HG03469 (cell line): ENCODE measurements around the gene CYP19A1.
"Not testable (repeated sequence)": the region's sequence is repeated elsewhere in the genome, so short reads cannot be mapped to it uniquely, and the experiment has no call there.

Source experiments
- ATAC-seq: cut with Tn5 transposase; IDR thresholded peaks from one replicate; pipeline ENCODE4 v1.9.1; 2021; ENCODE audit warnings: mild to moderate bottlenecking, moderate library complexity, moderate number of reproducible peaks; ENCODE audit not compliant: unreplicated experiment

Gene CYP19A1

DNA sequence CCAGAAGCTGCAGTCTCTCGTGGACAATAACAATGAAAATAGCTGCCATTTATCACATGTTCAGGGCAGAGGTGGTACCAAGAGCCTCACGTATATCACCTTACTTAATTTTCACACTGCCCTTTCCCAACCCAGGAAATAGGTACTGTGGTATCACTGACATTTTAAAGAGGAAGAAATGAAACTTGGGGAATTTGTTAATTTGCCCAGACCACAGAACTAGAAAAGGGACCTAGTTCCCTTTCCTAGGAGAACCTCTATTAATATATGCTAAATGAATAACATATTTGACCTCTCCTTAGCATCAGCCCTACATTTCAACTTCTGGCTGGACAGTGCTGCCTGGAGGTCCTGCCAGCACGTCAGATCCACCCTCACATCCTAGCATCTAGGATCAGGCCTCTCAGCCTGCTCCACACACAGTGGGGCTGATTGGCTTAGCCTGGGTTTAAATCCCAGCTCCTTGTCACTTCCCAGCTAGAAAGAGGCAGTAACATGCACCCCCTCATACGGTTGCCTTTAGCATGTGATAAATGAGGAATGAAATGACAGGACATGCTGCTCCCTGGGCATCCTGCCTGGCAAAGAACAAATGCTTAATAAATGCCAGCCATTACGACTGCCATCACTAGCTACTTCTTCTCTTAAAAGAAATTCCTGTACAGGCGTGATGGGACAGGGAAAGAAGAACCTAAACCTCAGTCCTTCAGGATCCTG lies 148.6 kb downstream of the CYP19A1 start:
- no peak for ATAC-seq

DNA sequence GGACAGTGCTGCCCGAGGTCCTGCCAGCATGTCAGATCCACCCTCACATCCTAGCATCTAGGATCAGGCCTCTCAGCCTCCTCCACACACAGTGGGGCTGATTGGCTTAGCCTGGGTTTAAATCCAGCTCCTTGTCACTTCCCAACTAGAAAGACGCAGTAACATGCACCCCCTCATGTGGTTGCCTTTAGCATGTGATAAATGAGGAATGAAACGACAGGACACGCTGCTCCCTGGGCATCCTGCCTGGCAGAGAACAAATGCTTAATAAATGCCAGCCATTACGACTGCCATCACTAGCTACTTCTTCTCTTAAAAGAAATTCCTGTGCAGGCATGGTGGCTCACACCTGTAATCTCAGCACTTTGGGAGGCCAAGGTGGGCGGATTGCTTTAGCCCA lies 149.6 kb downstream of the CYP19A1 start:
- not testable (repeated sequence) for ATAC-seq

DNA sequence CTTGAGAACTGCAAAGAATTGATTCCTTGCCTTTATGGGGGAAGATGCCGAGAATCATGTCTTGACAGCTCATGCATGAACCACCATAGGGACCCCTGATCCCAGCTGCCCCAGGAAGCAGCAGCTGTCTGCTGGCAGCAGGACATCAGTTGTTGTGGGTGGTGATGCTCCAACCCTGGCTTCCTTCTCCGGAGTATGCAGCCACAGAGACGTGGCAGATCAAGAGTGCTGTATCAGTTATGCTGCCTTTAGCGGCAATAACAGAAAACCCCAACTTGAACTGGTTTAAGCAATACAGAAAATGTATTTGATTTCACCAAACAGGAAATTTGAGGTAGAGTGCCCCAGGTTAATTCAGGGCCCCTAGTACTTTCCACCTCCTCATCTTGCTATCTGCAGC lies 151.5 kb downstream of the CYP19A1 start:
- no peak for ATAC-seq

DNA sequence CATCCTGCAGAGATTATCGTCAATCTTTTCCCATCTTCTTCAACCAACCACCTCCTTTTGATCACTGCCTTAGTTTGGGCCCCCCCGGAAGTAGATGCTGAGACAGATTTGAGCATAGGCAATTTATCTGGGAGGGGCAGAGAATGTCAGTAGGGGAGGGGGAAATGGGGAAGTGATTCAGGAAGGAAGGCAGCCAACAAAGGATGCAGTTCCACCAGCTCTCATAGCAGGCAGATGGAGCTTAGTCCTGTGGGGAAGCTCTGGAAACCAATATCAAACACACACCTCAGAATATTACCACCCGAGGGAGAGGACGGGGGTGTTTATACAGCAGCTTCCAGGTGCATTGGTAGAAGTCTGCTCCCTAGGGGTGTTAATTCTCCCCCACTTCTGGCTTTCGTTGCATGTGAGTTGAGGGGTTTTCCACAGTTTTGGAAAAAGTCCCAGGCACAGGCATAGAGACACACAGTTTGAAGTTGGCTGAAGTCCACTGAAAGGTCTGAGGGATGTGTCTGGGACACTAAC lies 152.2 kb downstream of the CYP19A1 start:
- no peak for ATAC-seq

DNA sequence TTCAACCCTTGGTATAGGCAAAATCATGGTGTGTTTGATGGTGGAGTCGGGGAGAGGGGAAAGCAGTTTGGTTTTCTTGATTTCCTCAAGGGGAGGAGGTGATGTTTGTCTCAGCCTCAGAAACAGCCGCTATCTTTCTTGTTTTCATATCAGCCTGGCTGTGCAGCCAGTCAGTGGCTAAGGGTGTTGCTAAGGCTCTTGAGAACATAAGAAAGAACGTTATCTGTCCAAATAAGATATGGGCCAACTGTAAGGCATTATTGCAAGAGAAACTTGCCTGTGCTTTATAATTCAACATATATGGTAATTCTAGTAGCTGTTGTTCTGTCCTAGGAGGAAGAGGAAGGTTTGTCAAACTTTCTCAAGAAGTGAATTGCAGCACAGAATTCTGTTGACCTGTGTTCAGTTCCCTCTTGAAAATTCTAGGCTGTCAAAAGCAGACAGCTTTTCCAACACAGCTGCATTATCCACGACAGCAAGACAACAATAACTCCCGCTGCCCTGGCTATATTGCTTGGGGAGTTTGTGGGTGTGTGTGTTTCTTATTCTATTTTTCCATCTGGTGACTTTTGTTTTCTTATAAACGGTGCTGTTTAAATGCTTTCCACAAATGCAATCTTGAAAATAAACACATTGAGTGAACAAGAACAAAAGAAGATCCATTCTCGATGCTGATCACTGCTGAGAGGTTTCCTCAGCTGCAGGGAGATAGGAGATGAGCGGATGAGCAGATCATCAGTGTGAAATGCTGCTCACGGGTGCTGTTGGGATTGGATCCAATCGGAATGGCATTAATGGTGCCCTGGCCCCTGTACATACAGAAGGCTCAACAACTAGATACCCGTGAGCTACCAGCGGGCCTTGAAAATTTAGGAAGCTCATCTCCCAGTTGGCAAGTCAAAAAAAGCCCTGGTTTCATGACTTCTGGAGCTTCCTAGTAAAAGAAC lies 152.9 kb downstream of the CYP19A1 start:
- no peak for ATAC-seq

DNA sequence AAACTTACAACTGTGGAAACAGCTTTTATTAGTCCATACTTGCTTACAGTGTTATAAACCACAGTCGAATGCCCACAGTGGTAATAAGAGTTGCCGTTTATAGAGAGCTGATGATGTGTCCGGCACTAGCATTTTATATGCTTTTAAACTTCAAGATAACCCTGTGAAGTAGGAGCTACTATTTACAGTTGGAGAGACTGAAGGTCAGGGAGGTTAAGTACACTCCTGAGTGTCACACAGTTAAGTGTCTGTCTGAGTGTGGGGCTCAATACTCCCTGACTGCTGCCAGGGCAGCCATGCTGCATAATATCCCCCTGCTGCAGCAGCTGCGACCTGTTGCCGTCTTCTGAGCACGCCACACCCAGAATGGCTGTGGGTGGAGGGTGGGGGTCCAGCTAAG lies 153.8 kb downstream of the CYP19A1 start:
- ATAC-seq, result no peak

DNA sequence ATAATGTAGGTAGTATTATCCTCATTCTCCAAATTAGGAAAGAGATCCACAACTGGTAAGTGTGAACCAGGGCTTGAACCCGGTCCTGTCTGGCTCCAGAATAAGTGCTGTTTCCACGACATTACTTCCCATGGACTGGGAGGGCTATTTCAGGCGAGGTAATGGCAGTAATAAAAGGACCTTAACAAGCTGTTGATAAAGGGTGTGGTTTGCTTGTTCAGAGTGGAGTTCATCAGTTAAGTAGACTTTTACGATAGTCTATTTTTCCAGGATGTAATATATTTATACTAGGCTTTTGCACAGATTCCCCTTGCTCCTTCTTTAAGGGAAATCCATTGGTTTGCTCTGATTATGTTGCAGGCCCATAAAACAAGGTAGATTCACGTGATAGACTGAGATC lies 155.3 kb downstream of the CYP19A1 start:
- ATAC-seq, result no peak

DNA sequence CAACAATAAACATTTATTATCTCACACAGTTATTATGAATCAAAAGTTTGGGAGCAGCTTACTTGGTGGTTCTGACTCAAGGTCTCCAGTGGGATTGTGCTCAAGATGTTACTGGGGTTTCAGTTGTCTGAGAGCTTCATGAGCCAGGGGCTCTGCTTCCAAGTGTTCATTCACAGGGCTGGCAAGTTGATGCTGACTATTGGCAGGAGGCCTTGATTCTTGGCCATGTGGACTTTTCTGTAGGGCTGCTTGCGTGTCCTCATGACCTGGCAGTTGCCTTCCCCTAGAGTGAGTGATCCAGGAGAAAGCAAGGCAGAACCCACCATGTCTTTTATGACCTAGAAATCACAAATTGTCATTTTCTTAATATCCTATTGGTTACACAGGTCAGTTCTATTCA lies 156.5 kb downstream of the CYP19A1 start:
- no peak for ATAC-seq

DNA sequence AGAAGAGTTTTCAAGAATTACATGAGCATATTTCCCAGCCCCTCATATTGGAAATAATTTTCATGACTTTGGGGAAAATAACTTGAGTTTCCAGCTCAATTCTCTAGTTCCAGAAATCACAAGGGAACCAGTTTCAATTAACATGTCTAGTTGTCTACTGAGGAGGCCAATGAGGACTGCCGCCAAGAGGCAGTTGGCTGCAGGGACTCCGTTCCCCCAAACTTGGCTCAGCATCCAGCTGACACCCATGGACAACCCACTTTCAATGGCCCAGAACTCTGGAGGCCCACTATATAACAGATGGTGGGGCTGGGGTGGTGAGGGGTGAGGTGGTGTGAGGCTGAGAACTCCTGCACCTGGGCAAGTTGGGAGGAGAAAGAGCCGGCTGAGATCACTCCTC lies 157.2 kb downstream of the CYP19A1 start:
- ATAC-seq, result no peak

DNA sequence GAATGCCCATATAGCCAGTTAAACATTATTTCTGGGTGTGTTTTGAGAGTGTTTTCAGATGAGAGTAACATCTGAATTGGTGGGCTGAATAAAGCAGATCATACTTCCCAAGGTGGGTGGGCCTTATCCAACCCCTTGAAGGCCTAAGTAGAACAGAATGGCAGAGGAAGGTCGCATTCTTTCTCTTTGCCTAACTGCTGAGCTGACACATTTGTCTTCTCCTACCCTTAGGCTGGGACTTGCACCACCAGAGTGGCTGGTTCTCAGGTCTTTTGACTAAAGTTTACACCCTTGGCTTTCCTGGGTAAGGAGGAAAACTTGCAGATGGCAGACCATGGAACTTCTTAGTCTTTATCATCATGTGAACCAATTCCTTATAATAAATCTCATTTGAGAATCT lies 157.9 kb downstream of the CYP19A1 start:
- ATAC-seq, result no peak

DNA sequence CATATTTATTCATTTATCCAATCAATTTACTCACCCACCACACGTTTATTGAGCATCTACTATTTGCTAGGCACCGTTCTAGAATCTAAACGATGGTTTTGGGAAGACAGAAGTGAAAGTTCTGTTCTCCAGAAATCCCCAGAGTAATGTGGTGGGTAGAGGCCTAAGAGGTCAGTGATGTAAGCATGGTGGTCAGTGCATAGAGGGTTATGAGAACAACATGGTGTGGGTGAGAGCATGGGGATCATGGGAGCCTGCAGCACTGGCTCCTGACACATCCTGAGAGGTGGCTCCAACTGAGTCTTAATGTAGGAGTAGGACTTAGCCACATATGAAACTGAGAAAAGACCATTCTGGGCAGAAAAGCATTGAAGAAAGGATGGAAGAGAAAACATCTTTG lies 158.4 kb downstream of the CYP19A1 start:
- ATAC-seq, result no peak

DNA sequence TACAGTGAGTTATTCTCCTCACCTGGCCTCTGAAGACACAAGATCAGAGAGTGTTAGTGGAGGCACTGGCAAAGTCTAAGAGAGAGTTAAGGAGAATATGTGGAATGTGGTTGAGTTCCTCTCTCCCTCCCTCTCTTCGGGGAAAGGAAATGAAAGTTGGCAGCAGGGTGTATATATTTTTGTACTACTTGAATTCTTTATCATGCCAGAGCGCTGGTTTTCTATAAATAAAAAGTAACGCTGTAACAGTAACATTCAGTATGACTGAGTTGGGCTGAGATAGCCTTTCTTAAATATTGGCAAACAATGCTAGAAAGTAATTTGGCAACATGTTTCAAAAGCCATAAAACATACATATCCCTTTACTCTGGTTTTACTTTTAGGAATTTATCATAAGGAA lies 166.2 kb downstream of the CYP19A1 start:
- ATAC-seq, result no peak

DNA sequence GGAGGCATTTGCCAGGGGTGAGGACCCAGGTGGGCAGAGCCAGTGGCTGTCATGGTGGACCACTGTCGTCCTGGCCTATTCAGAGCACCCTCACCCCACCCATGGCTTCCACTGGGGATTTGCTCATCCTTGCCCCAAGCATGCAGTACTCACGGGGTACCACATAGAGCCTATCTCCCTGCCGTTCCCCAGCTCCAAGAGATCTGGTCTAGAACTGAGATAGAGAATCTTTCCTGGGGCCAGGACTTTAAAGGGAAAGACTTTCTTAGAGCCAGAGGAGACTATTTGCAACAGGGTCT lies 166.8 kb downstream of the CYP19A1 start:
- no peak for ATAC-seq

DNA sequence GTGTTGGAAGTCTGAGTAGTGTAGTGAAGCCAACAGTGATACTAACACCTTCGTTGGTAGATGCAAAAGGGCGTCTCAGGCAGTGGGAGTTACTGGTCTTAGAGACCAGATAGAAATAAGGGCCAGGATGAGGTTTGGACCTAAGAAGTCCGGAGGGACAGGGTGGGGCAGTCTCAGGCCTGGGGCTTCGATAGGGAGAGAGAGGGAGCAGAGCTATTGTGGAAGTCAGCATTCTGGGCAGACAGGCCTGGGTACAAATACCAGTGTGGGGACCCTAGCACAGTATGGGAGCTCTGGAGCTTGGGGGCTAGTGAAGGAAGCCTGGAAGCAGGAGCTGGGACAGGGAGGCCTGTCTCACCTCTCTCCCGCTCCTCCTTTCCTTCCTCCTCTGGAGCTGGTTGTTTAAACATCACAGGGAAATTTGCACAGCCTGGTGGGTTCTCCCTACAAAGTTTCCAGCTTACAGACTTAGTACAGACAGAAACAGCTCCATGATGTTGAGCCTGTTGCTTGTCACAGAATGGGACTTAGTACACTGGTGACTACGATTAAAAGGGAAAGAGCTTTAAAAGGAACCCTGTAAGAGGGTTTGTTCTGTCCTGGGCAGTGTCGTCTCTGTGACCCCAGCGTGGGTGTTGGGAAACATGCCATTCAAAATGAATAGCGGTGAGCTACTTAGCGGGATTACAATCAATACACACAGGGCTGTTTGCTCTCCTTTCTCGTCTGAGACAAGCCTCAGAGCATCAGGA lies 167.3 kb downstream of the CYP19A1 start:
- no peak for ATAC-seq

DNA sequence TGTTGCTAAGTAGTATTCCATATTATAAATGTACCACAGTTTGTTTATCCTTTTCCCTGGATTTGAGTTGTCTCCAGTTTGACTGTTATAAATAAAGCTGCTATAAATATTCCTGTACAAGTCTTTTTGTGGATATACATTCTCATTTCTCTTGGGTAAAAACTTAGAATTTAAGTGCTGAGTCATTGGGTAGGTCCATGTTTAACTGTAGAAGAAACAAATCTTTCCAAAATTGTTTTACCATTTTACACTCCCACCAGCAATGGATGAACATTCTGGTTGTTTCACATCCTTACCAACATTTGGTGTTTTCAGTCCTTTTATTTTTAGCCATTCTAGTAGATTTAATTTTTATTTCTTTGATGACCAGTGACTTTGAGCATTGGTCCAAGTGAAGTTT lies 169.7 kb downstream of the CYP19A1 start:
- ATAC-seq, result no peak

DNA sequence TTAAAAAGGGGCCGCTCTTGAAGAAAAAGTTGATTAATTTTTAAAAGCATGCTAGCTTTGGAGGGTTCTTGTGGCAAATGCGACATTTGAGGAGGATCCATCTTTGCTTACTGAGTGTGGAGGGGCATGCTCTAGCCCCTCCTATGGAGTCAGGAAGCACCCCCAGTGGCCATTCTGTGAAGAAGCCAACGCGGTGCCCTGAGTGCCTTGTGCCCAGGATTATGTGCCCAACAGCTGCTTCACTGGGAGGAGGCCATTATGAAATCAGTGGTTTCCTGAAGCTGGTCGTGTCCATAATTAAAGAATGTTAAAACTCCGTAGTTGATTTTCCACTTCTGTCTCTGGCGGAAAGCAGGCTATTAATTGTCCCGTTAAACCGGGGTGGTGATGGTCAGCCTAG lies 174.6 kb downstream of the CYP19A1 start:
- no peak for ATAC-seq

DNA sequence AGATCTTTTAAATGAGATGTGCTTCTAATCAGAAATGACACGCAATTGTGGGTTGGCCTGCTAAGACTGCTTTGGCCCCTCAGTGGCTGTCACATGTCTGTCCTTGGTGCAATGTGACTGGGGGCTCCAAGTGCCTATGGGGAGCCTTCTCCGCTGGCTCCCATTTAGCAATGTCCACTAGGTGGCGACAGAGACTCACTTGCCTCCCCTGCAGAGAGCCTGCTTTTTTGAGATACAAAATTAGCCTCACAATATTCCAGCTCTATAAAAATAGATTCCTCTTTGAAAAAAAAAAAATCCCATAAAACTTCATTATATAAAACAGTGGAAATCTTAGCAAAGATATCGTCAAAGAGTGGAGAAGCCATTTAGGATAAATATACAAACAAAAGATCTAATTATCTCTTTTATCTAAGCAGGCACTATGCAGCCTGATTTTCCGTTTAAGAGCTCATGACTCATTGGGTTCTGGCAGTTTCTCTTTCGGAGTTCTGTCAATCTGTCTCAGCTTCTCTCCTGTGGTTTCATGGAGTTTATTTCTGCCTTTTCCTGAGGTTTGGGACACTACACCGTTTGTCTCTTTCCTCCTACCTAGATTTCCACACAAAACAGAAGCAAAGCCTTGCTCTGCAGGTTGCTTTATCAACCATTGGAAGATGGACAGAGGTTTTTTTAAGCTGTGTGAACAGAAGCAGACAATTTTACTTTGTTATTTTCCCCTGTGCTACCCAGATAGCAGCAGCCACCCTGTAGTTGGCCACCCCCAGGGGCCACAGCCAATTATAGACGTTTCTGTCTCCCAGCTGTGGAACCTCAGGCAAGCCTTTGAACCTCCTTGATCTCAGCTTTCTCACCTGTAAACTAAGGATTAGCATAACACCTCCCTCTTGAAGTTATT lies 175.3 kb downstream of the CYP19A1 start:
- ATAC-seq, result no peak

DNA sequence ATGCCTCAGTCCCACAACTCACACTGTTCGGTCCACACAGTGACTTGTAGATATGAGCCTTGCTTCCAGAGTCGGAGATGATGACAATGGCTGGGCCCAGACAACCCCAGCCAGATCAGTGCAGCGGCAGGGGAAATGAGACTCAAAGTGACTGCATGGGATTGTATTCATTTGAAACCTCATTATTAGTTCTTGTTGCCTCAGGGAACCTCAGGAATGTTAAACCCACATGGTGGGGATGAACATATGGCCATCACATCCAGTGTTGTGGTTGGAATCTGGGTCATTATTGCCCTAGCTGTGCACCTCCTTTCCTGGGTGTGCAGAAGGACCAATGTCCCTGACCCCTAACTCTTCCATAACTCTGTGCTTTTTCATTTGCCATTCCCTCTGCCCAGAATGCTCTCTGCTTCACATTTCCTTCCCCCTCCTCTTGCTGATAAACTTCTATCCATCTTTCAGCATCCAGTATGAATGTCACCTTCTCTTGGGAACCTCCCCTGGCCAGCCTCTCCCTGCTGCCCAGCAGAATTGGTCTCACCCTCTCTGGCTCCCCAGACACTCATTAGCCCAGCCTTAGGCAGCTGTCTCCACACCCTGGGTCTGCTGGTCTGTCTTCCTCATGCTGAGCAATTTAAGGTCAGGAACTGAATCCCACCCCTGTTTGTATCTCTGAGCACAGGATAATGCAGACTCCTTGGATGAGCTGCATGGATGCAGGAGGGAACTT lies 176.7 kb downstream of the CYP19A1 start:
- no peak for ATAC-seq

DNA sequence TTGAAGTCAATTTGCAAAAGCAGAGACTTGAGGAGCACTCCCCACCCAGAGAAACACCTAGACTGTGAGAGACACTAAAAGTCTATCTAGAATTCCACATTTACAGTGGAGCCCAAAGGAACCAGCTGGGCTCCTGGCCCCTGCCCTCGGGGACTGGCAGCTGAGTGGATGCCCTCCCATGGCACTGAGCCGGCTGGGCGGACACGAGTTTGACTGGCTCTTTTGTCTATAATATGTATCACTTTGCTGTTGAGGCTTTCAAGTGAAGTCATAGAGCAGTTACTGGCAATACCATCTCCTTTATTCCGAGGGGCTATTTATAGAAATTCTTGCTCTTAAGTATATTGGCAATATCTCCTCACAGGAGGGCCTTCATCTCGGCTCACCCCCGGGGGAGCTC lies 177.9 kb downstream of the CYP19A1 start:
- ATAC-seq, result no peak
